ENCODE measurements around the gene NOL7.

DNA sequence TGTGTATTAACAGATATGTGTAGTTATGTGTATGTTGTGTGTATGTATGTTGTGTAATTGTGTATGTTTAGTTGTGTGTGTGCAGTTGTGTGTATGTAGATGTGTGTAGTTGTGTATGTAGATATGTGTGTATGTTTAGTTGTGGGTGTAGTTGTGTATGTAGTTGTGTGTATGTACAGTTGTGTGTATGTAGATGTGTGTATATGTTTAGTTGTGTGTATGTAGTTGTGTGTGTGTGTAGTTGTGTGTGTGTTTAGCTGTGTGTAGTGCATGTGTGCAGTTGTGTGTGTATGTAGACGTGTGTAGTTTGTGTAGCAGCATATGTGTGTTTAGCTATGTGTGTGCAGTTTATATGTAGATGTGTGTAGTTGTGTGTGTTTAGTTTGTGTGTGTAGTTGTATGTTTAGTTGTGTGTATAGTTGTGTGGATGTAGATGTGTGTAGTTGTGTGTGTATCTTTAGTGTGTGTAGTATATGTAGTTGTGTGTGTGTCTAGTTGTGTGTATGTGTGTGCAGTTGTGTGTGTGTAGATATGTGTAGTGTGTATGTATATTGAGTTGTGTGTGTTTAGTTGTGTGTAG lies 24.5 kb upstream of the NOL7 start:
- TF ChIP-seq, protein P1, sequence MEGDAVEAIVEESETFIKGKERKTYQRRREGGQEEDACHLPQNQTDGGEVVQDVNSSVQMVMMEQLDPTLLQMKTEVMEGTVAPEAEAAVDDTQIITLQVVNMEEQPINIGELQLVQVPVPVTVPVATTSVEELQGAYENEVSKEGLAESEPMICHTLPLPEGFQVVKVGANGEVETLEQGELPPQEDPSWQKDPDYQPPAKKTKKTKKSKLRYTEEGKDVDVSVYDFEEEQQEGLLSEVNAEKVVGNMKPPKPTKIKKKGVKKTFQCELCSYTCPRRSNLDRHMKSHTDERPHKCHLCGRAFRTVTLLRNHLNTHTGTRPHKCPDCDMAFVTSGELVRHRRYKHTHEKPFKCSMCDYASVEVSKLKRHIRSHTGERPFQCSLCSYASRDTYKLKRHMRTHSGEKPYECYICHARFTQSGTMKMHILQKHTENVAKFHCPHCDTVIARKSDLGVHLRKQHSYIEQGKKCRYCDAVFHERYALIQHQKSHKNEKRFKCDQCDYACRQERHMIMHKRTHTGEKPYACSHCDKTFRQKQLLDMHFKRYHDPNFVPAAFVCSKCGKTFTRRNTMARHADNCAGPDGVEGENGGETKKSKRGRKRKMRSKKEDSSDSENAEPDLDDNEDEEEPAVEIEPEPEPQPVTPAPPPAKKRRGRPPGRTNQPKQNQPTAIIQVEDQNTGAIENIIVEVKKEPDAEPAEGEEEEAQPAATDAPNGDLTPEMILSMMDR (IDR thresholded peaks at IDR 0.05) = no peak
- no peak for TF ChIP-seq POLR2A (IDR thresholded peaks at IDR 0.05)

Data from Peyer's patch (tissue), 4 donors.